Effector memory CD8-positive, alpha-beta T cell (primary cell): ENCODE measurements around the gene MYH6.

Experiments
- ATAC-seq: fragments of 150-1000 bp; cut with Tn5 transposase; replicated peaks from 2 replicates; pipeline ENCODE4 v1.10.0; 2021; ENCODE audit warnings: mild to moderate bottlenecking, moderate library complexity
- DNase-seq, 3 experiments: peaks; one replicate each; pipeline ENCODE4 v3.0.0; 2021
- H3K27ac Mint-ChIP-seq, 2 donors: one replicate each; pipeline ENCODE4 v1.8.0; 2022; ENCODE audit warnings: mild to moderate bottlenecking in 2 of 2, mixed read lengths in 2 of 2, moderate library complexity in 2 of 2
- H3K27me3 Mint-ChIP-seq, 2 donors: one replicate each; pipeline ENCODE4 v1.8.0; 2022; ENCODE audit warnings: mixed read lengths in 2 of 2
- H3K36me3 Mint-ChIP-seq: one replicate; pipeline ENCODE4 v1.8.0; 2022; ENCODE audit warnings: mild to moderate bottlenecking, moderate library complexity, mixed read lengths; ENCODE audit not compliant: insufficient read depth
- H3K4me1 Mint-ChIP-seq, 2 donors: one replicate each; pipeline ENCODE4 v1.8.0; 2022; ENCODE audit warnings: low read depth in 2 of 2, mixed read lengths in 2 of 2
- H3K4me3 Mint-ChIP-seq, 2 donors: one replicate each; pipeline ENCODE4 v1.8.0; 2022; ENCODE audit warnings: mild to moderate bottlenecking in 2 of 2, mixed read lengths in 2 of 2, moderate library complexity in 2 of 2
- H3K9me3 Mint-ChIP-seq, 2 donors: one replicate each; pipeline ENCODE4 v1.8.0; 2022; ENCODE audit warnings: mixed read lengths in 2 of 2

MYH6 gene

DNA sequence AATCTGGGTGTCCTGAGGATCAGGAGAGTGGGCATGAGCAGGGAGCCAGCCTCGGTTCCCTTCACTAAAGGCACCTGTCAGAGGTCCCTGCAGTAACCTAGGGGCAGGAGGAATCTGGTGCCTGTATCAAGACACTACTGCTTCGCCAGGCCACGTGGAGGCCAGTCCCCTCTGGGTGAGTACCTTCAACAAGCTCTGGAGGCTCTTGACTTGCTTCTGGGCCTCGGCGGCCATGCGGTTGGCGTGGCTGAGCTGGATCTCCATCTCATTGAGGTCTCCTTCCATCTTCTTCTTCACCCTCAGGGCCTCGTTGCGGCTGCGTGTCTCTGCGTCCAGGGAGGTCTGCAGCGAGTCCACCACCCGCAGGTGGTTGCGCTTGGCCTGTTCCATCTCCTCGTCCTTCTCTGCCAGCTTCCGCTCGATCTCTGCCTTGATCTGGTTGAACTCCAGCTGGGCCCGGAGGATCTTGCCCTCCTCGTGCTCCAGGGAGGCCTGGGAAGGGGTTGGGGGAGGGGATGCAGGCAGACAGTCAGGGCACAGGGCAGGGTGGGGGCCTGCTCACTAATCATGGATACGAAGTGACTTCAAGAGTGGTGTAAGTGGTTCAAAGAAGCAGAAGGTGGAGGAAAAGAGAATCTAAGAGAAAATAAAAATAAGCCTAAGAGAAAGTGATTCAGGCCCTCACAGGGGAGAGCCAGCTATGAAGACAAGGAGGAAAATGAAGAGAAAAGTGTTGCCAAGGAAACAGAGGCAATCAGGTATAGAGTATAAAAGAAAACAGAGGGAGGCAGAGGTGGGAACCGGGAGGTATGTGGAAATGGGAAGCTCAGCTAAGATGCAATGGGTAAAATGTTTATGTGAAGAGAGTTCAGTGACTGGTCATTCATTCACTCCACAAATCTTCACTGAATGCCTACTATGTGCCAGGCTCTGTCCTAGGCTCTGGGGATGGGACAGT is 8.0 kb upstream of the MYH6 start:
- H3K4me3 Mint-ChIP-seq = no peak overlapping the region
- H3K27me3 Mint-ChIP-seq = peaks cover 40 to 66% of the 10 kb centered on the region in 2 donors
- H3K4me1 Mint-ChIP-seq = no peaks in the 10 kb centered on the region
- no peak for ATAC-seq
- H3K36me3 Mint-ChIP-seq = no peaks in the 10 kb centered on the region
- H3K9me3 Mint-ChIP-seq = no peaks in the 10 kb centered on the region
- DNase-seq = no peak
- no peak overlapping the region for H3K27ac Mint-ChIP-seq

DNA sequence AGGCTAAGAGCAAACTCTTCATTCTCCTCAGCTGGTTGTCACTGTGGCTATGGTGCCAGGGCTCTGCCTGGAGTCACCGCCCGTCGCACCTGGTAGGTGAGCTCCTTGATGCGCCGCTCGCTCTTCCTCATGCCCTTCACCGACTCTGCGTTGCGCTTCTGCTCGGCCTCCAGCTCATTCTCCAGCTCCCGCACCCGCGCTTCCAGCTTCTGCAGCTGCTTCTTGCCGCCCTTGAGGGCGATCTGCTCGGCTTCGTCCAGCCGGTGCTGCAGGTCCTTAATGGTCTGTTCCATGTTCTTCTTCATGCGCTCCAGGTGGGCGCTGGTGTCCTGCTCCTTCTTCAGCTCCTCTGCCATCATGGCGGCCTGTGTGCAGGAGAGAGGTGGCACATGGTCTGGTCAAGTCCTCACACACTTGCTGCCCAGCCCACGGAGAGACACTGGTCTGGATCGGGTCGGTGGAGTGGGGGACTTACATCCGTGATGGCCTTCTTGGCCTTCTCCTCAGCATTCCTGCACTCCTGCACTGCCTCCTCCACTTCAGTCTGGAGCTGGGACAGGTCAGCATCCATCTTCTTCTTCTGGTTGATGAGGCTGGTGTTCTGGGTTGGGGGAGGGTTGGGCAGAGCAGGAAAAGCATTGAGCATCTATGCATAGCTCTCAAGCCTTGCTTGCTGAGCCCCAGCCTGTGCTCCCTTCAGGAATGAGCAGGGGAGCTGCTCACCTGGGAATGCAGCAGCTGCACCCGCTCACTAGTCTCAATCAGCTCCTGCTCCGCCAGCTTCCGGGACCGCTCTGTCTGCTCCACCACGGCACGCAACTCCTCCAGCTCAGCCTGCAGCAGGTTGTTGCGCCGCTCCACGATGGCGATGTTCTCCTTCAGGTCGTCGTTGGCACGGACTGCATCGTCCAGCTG is 7.1 kb upstream of the MYH6 start:
- peaks cover 49 to 70% of the 10 kb centered on the region in 2 donors for H3K27me3 Mint-ChIP-seq
- DNase-seq (no peak), ATAC-seq (no peak)
- H3K4me3 Mint-ChIP-seq = no peak overlapping the region
- no peak overlapping the region for H3K27ac Mint-ChIP-seq
- no peaks in the 10 kb centered on the region for H3K9me3 Mint-ChIP-seq
- no peaks in the 10 kb centered on the region for H3K36me3 Mint-ChIP-seq
- no peaks in the 10 kb centered on the region for H3K4me1 Mint-ChIP-seq

DNA sequence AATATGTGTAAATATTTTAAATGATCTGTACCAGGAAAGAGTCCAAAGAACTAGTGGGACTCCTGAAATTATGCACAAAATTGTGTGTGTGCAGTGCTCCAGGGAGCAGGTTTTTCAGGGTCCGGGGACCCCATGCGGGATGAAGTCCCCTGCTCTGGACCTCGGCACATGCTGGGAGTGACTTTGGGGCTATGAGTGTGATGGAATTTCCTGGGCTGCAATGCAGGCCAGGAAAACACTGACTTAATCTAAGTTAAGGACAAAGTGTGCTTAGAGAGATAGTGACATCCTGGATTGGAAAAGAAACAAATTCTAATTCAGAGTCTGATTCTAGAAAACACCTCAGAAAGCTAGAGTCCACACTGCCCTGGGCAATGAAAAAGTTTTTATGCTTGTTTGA is 6.2 kb upstream of the MYH6 start:
- no peak overlapping the region for H3K4me3 Mint-ChIP-seq
- ATAC-seq = no peak
- DNase-seq = no peak
- H3K9me3 Mint-ChIP-seq = no peaks in the 10 kb centered on the region
- H3K36me3 Mint-ChIP-seq = no peaks in the 10 kb centered on the region
- no peak overlapping the region for H3K27ac Mint-ChIP-seq
- peaks cover 45 to 66% of the 10 kb centered on the region in 2 donors for H3K27me3 Mint-ChIP-seq
- no peaks in the 10 kb centered on the region for H3K4me1 Mint-ChIP-seq

DNA sequence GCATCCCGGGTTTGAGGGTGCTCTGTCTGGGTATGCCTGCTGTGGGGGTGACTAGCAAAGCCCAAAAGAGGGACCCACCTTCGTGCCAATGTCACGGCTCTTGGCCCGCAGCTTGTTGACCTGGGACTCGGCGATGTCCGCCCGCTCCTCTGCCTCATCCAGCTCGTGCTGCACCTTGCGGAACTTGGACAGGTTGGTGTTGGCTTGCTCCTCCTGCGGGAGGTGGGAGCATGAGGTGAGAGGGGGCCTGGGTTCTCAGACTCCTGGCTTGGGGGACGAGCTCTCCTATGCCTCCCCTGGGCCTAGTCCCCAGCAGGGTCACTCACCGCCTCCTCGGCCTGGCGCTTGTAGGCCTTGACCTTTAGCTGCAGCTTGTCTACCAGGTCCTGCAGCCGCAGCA is 5.6 kb upstream of the MYH6 start:
- DNase-seq (no peak), ATAC-seq (no peak)
- Mint-ChIP-seq H3K4me3 (no peak overlapping the region), H3K4me1 (no peaks in the 10 kb centered on the region), H3K27ac (no peak overlapping the region), H3K36me3 (no peaks in the 10 kb centered on the region), H3K9me3 (no peaks in the 10 kb centered on the region), H3K27me3 (peaks cover 46 to 66% of the 10 kb centered on the region in 2 donors)

DNA sequence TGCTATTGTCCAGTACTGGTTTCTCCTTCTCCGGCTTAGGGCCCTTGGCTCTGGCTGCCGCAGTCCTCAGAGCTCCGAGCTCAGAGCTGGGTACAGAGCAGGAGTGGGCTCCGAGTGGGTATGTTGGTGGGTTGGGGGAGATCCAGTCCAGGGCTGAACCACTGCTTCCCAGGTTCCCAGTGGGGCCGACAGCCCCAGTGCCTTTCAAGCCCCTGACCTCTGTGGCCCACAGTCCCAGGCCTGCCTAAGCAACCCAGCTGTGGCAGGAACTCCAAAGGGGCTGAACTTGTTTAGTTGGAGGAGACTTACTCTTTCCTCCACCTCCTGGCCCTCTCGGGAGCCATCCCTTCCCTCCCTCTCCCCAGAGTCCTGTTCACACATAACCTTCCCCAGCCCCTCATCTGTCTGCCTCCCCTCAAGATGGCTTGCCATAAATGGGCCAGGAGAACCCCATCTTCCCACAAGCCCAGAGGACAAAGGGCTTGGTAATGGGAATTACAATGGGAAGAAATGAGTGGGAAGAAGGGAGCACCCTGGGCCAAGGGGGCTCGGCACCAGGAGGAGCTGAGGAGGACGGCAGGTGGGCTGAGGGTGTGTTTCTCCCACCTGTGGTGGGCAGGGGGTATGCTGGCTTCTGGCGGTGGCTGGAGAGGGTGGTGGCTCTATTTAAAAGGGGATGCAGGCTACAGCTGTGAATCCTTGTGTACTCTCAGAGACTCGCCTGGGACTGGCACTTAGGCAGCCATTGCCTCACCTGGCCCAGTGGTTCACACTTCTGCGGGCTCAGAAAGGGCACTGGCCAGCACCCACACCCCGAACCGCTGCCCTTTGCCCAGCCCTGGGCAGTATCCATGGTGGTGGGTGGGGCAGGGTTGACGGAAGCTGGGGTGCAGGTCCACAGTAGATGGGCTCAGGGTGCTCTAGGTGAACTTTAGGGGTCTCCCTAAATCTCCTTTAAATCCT is 3.8 kb upstream of the MYH6 start:
- Mint-ChIP-seq H3K4me1 (no peaks in the 10 kb centered on the region), H3K9me3 (no peaks in the 10 kb centered on the region), H3K36me3 (no peaks in the 10 kb centered on the region), H3K4me3 (no peak overlapping the region), H3K27ac (no peak overlapping the region), H3K27me3 (peaks cover 52 to 66% of the 10 kb centered on the region in 2 donors)
- no peak for ATAC-seq
- DNase-seq = no peak

DNA sequence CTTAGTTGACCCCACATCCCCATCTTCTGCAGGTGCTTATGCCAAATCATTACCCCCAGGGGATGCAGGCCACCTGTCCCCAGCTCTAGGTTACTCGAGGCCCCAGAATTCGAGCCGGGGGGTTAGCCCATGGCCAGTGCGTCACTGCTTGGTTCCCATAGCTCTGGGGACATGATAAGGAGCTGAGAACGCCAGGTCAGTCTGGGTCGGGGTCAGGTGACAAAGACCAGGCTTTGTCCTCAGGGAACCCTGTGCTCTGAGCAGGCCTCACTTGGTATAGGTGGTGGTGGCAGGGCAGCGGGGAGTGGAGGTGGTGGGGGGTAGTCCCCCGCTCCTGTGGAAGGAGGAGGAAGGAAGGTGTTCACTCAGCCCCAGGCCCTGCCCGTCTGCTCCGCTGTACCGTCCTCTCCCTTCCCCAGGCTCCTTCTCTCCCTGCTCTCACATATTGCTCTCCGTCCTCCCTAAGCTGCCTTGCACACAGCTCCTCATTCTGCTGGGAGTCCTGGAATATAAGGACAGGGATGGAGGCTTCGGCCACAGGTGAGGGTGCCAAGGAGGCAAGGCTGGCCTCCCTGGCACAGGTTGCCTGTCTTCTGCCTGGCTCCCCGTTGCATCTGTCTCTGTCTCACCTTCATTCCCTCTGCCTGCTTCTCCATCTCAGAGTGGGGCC is 2.0 kb upstream of the MYH6 start:
- no peaks in the 10 kb centered on the region for H3K4me1 Mint-ChIP-seq
- ATAC-seq (no peak), DNase-seq (no peak)
- H3K4me3 Mint-ChIP-seq = no peak overlapping the region
- no peaks in the 10 kb centered on the region for H3K36me3 Mint-ChIP-seq
- H3K27me3 Mint-ChIP-seq = peaks cover 37 to 66% of the 10 kb centered on the region in 2 donors
- H3K9me3 Mint-ChIP-seq = no peaks in the 10 kb centered on the region
- no peak overlapping the region for H3K27ac Mint-ChIP-seq

DNA sequence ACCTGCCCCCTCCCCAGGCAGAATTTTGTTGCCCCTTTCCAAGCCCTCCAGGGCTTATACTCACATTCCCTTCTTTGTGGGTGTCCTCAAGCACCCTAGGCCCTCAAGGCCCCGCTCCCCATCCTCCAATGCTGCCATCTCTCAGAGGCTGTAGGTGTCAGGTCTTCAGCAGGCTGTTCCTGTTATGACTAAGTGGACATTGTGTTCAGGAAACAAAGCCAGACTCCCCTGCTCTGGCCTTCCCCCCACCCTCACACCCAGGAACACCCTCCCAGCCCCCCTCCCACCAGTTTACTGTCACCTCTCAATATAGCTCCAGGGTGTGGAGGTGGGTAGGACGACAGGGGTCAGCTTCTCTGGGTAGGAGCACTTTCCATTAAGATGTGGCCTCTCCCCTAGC is 1.4 kb upstream of the MYH6 start:
- Mint-ChIP-seq H3K27ac (no peak overlapping the region), H3K27me3 (peaks cover 37 to 69% of the 10 kb centered on the region in 2 donors)

DNA sequence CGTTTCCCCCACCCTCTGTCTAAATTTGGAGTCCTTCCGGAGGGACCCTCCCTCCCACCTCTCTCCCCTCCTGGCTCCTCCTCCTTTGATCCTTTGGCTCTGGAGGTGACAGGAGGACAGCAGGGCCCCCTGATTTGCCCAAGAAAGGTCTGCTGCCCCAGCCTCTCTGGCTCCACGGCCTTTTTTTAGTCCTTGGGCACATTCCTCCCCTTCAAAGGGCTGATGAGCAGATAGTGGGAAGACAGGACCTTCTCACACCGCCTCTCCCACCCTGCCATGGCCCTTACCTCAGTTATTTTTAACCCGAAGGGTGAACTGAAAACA is 196 bp upstream of the MYH6 start:
- Mint-ChIP-seq H3K4me1 (no peaks in the 10 kb centered on the region), H3K9me3 (no peaks in the 10 kb centered on the region), H3K36me3 (no peaks in the 10 kb centered on the region), H3K4me3 (no peak overlapping the region), H3K27me3 (peaks cover 40 to 78% of the 10 kb centered on the region in 2 donors), H3K27ac (no peak overlapping the region)
- no peak for ATAC-seq
- no peak for DNase-seq

More for the DNA sequence above, 1.4 kb upstream of the MYH6 start:
- no peak overlapping the region for H3K4me3 Mint-ChIP-seq
- H3K9me3 Mint-ChIP-seq = no peaks in the 10 kb centered on the region
- no peak for DNase-seq
- no peak for ATAC-seq
- no peaks in the 10 kb centered on the region for H3K4me1 Mint-ChIP-seq
- no peaks in the 10 kb centered on the region for H3K36me3 Mint-ChIP-seq

DNA sequence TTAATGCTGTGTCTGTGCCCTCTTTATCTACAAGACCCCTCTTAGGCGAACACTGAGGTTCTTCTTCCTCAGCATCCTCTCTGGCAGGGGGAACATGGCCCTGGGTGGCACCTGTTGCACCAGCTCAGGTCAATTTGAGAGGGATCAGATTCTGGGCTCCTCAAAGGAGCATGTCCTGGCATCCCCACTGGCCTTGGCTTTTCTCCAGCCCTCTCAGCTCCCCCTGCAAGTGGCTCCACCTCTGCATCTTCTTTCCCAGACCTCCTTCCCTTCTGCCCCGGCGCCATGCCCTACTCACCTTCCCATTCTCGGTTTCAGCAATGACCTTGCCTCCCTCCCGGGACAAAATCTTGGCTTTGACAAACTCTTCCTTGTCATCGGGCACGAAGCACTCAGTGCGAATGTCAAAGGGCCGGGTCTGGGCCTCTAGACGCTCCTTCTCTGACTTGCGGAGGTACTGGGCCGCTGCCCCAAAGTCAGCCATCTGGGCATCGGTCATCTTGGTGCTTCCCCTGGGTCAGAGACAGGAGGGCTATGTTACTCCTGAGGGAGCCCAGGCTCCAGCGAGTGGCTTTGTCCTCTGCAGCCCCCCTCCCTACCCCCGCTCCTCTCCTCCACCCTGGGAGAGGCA is 1.2 kb downstream of the MYH6 start:
- H3K4me3 Mint-ChIP-seq = no peak overlapping the region
- peaks cover 34 to 88% of the 10 kb centered on the region in 2 donors for H3K27me3 Mint-ChIP-seq
- DNase-seq = no peak
- no peak overlapping the region for H3K27ac Mint-ChIP-seq
- no peak for ATAC-seq
- no peaks in the 10 kb centered on the region for H3K9me3 Mint-ChIP-seq
- H3K4me1 Mint-ChIP-seq = no peaks in the 10 kb centered on the region
- H3K36me3 Mint-ChIP-seq = no peaks in the 10 kb centered on the region

DNA sequence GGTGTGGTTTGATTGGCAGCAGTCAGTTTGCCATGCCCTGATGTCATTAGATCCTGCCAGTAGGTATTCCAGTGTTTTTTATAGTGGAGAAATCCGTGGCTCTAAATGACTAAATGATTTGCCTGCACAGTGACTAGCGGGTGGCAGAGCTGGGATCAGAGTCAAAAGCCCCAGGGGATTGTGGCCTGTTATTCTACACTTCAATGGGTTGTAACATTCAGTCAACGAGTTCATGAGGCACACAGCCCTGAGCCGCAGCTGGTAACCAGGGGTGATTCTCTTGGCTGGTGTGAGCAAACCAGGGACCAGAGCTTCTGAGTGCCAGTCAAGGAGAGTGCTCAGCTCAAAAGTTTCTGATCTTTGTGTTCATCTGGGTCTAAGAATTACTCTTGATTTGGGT is 1.8 kb downstream of the MYH6 start:
- ATAC-seq = no peak
- H3K36me3 Mint-ChIP-seq = no peaks in the 10 kb centered on the region
- no peaks in the 10 kb centered on the region for H3K9me3 Mint-ChIP-seq
- no peak overlapping the region for H3K4me3 Mint-ChIP-seq
- H3K4me1 Mint-ChIP-seq = no peaks in the 10 kb centered on the region
- peaks cover 32 to 83% of the 10 kb centered on the region in 2 donors for H3K27me3 Mint-ChIP-seq
- DNase-seq = no peak
- H3K27ac Mint-ChIP-seq = no peak overlapping the region

DNA sequence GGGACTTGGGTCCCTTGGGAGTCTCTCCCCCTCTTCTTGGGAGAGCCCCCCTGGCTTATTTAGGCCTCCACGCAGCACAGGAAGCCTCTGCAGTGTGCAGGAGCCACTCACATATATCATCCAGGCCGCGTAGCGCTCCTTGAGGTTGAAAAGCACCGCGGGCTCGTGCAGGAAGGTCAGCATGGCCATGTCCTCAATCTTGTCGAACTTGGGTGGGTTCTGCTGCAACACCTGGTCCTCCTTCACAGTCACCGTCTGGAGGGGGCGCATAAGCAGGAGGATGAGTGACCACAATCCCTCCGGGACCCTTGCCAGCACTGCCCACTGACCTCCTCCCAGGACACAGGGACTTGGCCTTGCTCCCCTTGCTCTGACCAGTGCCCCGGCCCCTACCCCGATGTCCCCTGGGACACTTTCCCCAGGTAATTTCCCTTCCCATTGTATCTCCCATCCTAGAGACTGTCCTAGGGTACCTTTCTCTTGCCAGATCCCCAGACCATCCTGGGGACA is 2.5 kb downstream of the MYH6 start:
- DNase-seq (no peak), ATAC-seq (no peak)
- no peaks in the 10 kb centered on the region for H3K9me3 Mint-ChIP-seq
- no peaks in the 10 kb centered on the region for H3K36me3 Mint-ChIP-seq
- peaks cover 26 to 77% of the 10 kb centered on the region in 2 donors for H3K27me3 Mint-ChIP-seq
- H3K4me3 Mint-ChIP-seq = no peak overlapping the region
- H3K4me1 Mint-ChIP-seq = no peaks in the 10 kb centered on the region
- H3K27ac Mint-ChIP-seq = no peak overlapping the region

DNA sequence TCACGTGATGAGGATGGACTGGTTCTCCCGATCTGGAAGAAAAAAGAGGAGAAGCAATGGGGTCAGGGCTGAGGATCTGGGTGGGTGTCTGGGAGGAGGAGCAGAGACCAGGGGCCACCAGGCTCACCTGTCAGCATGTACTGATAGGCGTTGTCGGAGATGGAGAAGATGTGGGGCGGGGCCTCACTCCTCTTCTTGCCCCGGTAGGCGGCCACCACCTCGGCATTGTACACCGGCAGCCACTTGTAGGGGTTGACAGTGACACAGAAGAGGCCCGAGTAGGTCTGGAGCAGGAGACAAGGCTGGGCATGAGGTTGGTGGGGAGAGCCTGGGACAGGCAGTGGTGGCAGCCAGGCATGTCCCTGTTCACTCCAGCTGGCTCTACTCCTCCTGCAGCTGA is 3.0 kb downstream of the MYH6 start:
- H3K9me3 Mint-ChIP-seq = no peaks in the 10 kb centered on the region
- H3K27me3 Mint-ChIP-seq = peaks cover 23 to 72% of the 10 kb centered on the region in 2 donors
- no peaks in the 10 kb centered on the region for H3K4me1 Mint-ChIP-seq
- DNase-seq (no peak), ATAC-seq (no peak)
- no peak overlapping the region for H3K4me3 Mint-ChIP-seq
- H3K27ac Mint-ChIP-seq = no peak overlapping the region
- no peaks in the 10 kb centered on the region for H3K36me3 Mint-ChIP-seq
